GM19372 (cell line): ENCODE results near the gene RASL12.
"Not testable (repeated sequence)": the region's sequence is repeated elsewhere in the genome, so short reads cannot be mapped to it uniquely, and the experiment has no call there.

Experiments used
- ATAC-seq: cut with Tn5 transposase; IDR thresholded peaks from one replicate; pipeline ENCODE4 v1.9.1; 2021; ENCODE audit warnings: mild to moderate bottlenecking, low read depth, moderate library complexity; ENCODE audit not compliant: unreplicated experiment

RASL12 gene

GRCh38 chr15:65076486-65077290, 8.9 kb upstream of the RASL12 start, which contains the start of gene KBTBD13:
Gene KBTBD13 (plus strand): TSS chr15:65076746. CDS start chr15:65076816, 70 bp downstream.
- ATAC-seq, result no peak

- ATAC-seq, result not testable (repeated sequence)
Observed at GRCh38 chr15:65075607-65076395, 8.0 kb upstream of the RASL12 start.

- not testable (repeated sequence) for ATAC-seq
Observed at GRCh38 chr15:65074946-65075345, 7.2 kb upstream of the RASL12 start.

GRCh38 chr15:65072617-65073016, 4.8 kb upstream of the RASL12 start:
- ATAC-seq, result no peak

- no peak for ATAC-seq
Observed at GRCh38 chr15:65072027-65072426, 4.2 kb upstream of the RASL12 start.

GRCh38 chr15:65071381-65071811, 3.6 kb upstream of the RASL12 start:
- no peak for ATAC-seq

- no peak for ATAC-seq
Observed at GRCh38 chr15:65069779-65070546, 2.2 kb upstream of the RASL12 start.

- no peak for ATAC-seq
Observed at GRCh38 chr15:65069179-65069578, 1.4 kb upstream of the RASL12 start.

GRCh38 chr15:65068403-65068788, 605 bp upstream of the RASL12 start:
- ATAC-seq, result no peak

- ATAC-seq, result no peak
Observed at GRCh38 chr15:65067317-65067644, 510 bp downstream of the RASL12 start.

- no peak for ATAC-seq
Observed at GRCh38 chr15:65066635-65067316, 1.0 kb downstream of the RASL12 start.

GRCh38 chr15:65066001-65066634, 1.7 kb downstream of the RASL12 start:
- no peak for ATAC-seq

- no peak for ATAC-seq
Observed at GRCh38 chr15:65062726-65063125, 5.1 kb downstream of the RASL12 start.

- no peak for ATAC-seq
Observed at GRCh38 chr15:65062061-65062460, 5.7 kb downstream of the RASL12 start.

GRCh38 chr15:65060641-65061397, 7.0 kb downstream of the RASL12 start:
- no peak for ATAC-seq

- ATAC-seq, result no peak
Observed at GRCh38 chr15:65059931-65060596, 7.7 kb downstream of the RASL12 start.

- no peak for ATAC-seq
Observed at GRCh38 chr15:65059369-65059750, 8.4 kb downstream of the RASL12 start.
